ENCODE measurements around the gene UGGT2. TPM values are rescaled to one million over a fixed set of nuclear protein-coding genes. Genes with fewer than 3 reads are reported as not detected.

Gene UGGT2
- total and polyA plus RNA-seq, 9 of the 15 experiments (the other 6 are each of a cell fraction or from before 2014, with no cell fraction given) = 3.5 to 24.5 (median 18.3) TPM

DNA sequence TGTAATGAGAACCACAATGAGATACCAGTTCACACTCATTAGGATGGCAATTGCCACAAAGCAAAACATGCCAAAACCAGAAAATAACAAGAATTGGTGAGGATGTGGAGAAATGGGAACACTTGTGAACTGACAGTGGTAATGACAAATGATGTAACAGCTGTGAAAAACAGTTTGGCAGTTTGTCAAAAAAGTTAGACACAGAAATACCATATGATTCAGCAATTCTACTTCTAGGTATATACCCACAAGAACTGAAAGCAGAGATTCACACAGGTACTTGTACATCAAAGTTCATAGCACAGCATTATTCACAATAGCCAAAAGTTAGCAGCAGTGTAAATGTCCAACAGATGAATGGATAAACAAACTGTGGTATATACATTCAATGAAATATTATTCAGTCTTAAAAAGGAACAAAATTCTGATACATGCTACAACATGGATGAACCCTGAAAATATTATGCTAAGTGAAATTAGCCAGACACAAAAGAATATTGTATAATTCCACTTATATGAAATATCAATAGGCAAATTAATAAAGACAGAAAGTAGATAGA, 96.5 kb downstream of the UGGT2 start:
- Histone ChIP-seq H3K4me3 (no peak overlapping the region), H3K4me1 (replicated peaks in 1 of 2; ENCODE audit: control insufficient read depth in 2 of 2, insufficient read depth in 2 of 2, low read length in 2 of 2) (peaks cover 0 to 4% of the 10 kb centered on the region in 2 experiments; a peak in 2 of 5 replicates), H2AFZ (ENCODE audit: low read depth, low read length) (no peak overlapping the region), H3K9me3 (replicated peaks; ENCODE audit: control insufficient read depth, insufficient read depth, low read depth, low read length) (no peaks in the 10 kb centered on the region), H3K36me3 (ENCODE audit: control insufficient read depth, insufficient read depth, low read length) (no peaks in the 10 kb centered on the region), H3K4me2 (ENCODE audit: insufficient read depth, low read length) (no peak overlapping the region), H3K9ac (ENCODE audit: insufficient read depth in 1 of 2, low read depth in 2 of 2, low read length in 2 of 2) (no peak overlapping the region), H3K27me3 (ENCODE audit: control insufficient read depth in 2 of 2, insufficient read depth in 2 of 2, low read length in 2 of 2) (no peaks in the 10 kb centered on the region), H4K20me1 (replicated peaks; ENCODE audit: control insufficient read depth, insufficient read depth, low read length) (no peaks in the 10 kb centered on the region), H3K79me2 (ENCODE audit: control insufficient read depth, insufficient read depth, low read length) (no peaks in the 10 kb centered on the region), H3K9me1 (ENCODE audit: control insufficient read depth, insufficient read depth, low read length) (no peaks in the 10 kb centered on the region), H3K27ac (ENCODE audit: extremely low read depth, low read depth, low read length) (no peak overlapping the region)
- in situ Hi-C loops (cut with MboI) = no loop called here
- no TSS peak for BruUV-seq (replicated peaks)
- ChIA-PET POLR2A (no interaction called here), CTCF (ENCODE audit: low intra/inter-chr PET ratio) (no interaction called here)
- intact Hi-C loops (cut with micrococcal nuclease) = no loop called here
- FAIRE-seq (peak; percentile 71), ATAC-seq (peak; percentile 85), DNase-seq (ENCODE audit: extremely low read depth in 1 of 4, low spot score in 3 of 4) (peak in 1 of 4 experiments; percentile 23)
- no peak for TF ChIP-seq TFAM (CRISPR knock-in tag; conservative IDR thresholded peaks at IDR 0.05)
- no peak for TF ChIP-seq ZNF778 (CRISPR knock-in tag; IDR thresholded peaks at IDR 0.05)
- no peak for TF ChIP-seq MEF2D (tag; conservative IDR thresholded peaks at IDR 0.05; ENCODE audit: low read depth)
- TF ChIP-seq KDM4B (IDR thresholded peaks at IDR 0.05; ENCODE audit: borderline replicate concordance in 2 of 2, low read depth in 1 of 2) = no peak
- TF ChIP-seq MAFG (tag; conservative IDR thresholded peaks at IDR 0.05) = peak; percentile 78
- no peak for TF ChIP-seq BHLHE40 (IDR thresholded peaks at IDR 0.05; ENCODE audit: low read length)
- no peak for TF ChIP-seq HDAC6 (IDR thresholded peaks at IDR 0.05; ENCODE audit: low read depth, low read length)
- TF ChIP-seq ETV5 (CRISPR knock-in tag; IDR thresholded peaks at IDR 0.05; ENCODE audit: low read depth) = no peak
- TF ChIP-seq ZNF212 (CRISPR knock-in tag; IDR thresholded peaks at IDR 0.05) = no peak
- no peak for TF ChIP-seq GATA2 (CRISPR knock-in tag; IDR thresholded peaks at IDR 0.05)
- TF ChIP-seq, protein P1, sequence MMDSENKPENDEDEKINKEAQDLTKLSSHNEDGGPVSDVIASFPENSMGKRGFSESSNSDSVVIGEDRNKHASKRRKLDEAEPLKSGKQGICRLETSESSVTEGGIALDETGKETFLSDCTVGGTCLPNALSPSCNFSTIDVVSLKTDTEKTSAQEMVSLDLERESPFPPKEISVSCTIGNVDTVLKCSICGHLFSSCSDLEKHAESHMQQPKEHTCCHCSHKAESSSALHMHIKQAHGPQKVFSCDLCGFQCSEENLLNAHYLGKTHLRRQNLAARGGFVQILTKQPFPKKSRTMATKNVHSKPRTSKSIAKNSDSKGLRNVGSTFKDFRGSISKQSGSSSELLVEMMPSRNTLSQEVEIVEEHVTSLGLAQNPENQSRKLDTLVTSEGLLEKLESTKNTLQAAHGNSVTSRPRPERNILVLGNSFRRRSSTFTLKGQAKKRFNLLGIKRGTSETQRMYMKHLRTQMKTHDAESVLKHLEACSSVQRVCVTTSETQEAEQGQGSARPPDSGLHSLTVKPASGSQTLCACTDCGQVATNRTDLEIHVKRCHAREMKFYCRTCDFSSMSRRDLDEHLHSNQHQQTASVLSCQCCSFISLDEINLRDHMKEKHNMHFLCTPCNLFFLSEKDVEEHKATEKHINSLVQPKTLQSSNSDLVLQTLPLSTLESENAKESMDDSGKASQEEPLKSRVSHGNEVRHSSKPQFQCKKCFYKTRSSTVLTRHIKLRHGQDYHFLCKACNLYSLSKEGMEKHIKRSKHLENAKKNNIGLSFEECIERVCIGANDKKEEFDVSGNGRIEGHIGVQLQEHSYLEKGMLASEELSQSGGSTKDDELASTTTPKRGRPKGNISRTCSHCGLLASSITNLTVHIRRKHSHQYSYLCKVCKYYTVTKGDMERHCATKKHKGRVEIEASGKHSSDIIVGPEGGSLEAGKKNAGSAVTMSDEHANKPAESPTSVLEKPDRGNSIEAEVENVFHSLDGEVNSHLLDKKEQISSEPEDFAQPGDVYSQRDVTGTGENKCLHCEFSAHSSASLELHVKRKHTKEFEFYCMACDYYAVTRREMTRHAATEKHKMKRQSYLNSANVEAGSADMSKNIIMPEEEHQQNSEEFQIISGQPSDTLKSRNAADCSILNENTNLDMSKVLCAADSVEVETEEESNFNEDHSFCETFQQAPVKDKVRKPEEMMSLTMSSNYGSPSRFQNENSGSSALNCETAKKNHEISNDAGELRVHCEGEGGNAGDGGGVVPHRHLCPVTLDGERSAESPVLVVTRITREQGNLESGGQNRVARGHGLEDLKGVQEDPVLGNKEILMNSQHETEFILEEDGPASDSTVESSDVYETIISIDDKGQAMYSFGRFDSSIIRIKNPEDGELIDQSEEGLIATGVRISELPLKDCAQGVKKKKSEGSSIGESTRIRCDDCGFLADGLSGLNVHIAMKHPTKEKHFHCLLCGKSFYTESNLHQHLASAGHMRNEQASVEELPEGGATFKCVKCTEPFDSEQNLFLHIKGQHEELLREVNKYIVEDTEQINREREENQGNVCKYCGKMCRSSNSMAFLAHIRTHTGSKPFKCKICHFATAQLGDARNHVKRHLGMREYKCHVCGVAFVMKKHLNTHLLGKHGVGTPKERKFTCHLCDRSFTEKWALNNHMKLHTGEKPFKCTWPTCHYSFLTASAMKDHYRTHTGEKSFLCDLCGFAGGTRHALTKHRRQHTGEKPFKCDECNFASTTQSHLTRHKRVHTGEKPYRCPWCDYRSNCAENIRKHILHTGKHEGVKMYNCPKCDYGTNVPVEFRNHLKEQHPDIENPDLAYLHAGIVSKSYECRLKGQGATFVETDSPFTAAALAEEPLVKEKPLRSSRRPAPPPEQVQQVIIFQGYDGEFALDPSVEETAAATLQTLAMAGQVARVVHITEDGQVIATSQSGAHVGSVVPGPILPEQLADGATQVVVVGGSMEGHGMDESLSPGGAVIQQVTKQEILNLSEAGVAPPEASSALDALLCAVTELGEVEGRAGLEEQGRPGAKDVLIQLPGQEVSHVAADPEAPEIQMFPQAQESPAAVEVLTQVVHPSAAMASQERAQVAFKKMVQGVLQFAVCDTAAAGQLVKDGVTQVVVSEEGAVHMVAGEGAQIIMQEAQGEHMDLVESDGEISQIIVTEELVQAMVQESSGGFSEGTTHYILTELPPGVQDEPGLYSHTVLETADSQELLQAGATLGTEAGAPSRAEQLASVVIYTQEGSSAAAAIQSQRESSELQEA (IDR thresholded peaks at IDR 0.05; ENCODE audit: low read depth) = no peak
- TF ChIP-seq SRSF3 (IDR thresholded peaks at IDR 0.05; ENCODE audit: insufficient read depth, low read length) = no peak
- TF ChIP-seq NFATC3 (IDR thresholded peaks at IDR 0.05) = no peak
- TF ChIP-seq SMAD1 (IDR thresholded peaks at IDR 0.05; ENCODE audit: low read depth, low read length, partially characterized antibody) = no peak
